HepG2 (cell line): ENCODE results near the gene RAB1B. TPM values are rescaled to one million over a fixed set of nuclear protein-coding genes. Genes with fewer than 3 reads are reported as not detected.

Experiments
- ATAC-seq: fragments of 200-7000 bp; cut with Tn5 transposase; 3 replicates; pipeline ENCODE4 v1.9.1; 2020; ENCODE audit warnings: mild to moderate bottlenecking, moderate library complexity
- BruUV-seq: library from RNA; stranded (reverse); fragments of 400-500 nt; replicated peaks from 2 replicates; lab custom pipeline; 2021; lab: Mats Ljungman, UMichigan
- CTCF ChIA-PET: fragments of 300-600 bp; formaldehyde crosslinking; extraction: SDS; loops from one replicate; lab custom pipeline; 2021; ENCODE audit warnings: low total read pairs, inconsistent platforms, low intra/inter-chr PET ratio; lab: Yijun Ruan, JAX
- POLR2A ChIA-PET: fragments of 350-600 bp; sonication (Branson Sonifier 250); formaldehyde crosslinking; loops from one replicate; lab custom pipeline; 2020; ENCODE audit warnings: antibody characterized with exemption, inconsistent platforms; lab: Yijun Ruan, JAX
- DNase-seq: peaks from one replicate; pipeline ENCODE4 v3.0.0-alpha.2; 2015; ENCODE audit warnings: low spot score
- FAIRE-seq: peaks from 3 replicates; lab custom pipeline; 2011; peaks lifted over from hg19 to GRCh38; lab: Jason Lieb, UNC
- H2AFZ ChIP-seq: one replicate; pipeline ENCODE4 v1.6.1; 2011; ENCODE audit warnings: low read length, inconsistent platforms
- H3K27ac ChIP-seq: fragments of 300-600 bp; 3 replicates; pipeline ENCODE4 v1.8.0; 2011; ENCODE audit warnings: mixed run types, mild to moderate bottlenecking, mixed read lengths, low read length, inconsistent platforms; ENCODE audit not compliant: insufficient read depth; ENCODE audit errors: extremely low read length
- H3K27me3 ChIP-seq, 2 experiments: fragments of 200-600 bp in 1 of 2; 2 replicates in 1 of 2; 3 replicates in 1 of 2; pipeline versions ENCODE4 v1.6.0 to v1.8.0; 2011; ENCODE audit warnings: low read length in 2 of 2, mild to moderate bottlenecking in 2 of 2, moderate library complexity in 2 of 2, inconsistent platforms in 1 of 2; ENCODE audit not compliant: insufficient read depth in 2 of 2, control insufficient read depth in 1 of 2
- H3K36me3 ChIP-seq, 2 experiments: fragments of 200-600 bp in 1 of 2; replicated peaks in 1 of 2; 2 replicates in 1 of 2; 3 replicates in 1 of 2; pipeline versions ENCODE4 v1.5.1 to v1.8.0; 2011; ENCODE audit warnings: low read length in 2 of 2, inconsistent platforms in 1 of 2; ENCODE audit not compliant: insufficient read depth in 2 of 2, control insufficient read depth in 1 of 2
- H3K4me1 ChIP-seq: 2 replicates; pipeline ENCODE4 v1.5.1; 2012; ENCODE audit warnings: low read length, inconsistent platforms; ENCODE audit not compliant: insufficient read depth
- H3K4me2 ChIP-seq: 2 replicates; pipeline ENCODE4 v1.6.0; 2011; ENCODE audit warnings: low read depth, low read length, inconsistent platforms
- H3K4me3 ChIP-seq, 3 experiments: fragments of 200-600 bp in 1 of 3; sonication (generic), shearing (Covaris generic) in 1 of 3; replicated peaks in 1 of 3; 2 replicates each; pipeline ENCODE4 v1.5.1; 2011 to 2016; ENCODE audit warnings: low read length in 3 of 3, inconsistent platforms in 2 of 3, low read depth in 2 of 3, mild to moderate bottlenecking in 2 of 3, control low read depth in 1 of 3, mixed read lengths in 1 of 3; ENCODE audit not compliant: insufficient read depth in 1 of 3
- H3K79me2 ChIP-seq: one replicate; pipeline ENCODE4 v1.6.1; 2011; ENCODE audit warnings: low read length, inconsistent platforms; ENCODE audit not compliant: insufficient read depth
- H3K9ac ChIP-seq: 2 replicates; pipeline ENCODE4 v1.6.0; 2011; ENCODE audit warnings: mild to moderate bottlenecking, low read depth, low read length, inconsistent platforms; ENCODE audit not compliant: insufficient read depth
- H3K9me3 ChIP-seq: 2 replicates; pipeline ENCODE4 v1.5.1; 2012; ENCODE audit warnings: mild to moderate bottlenecking, low read length
- H4K20me1 ChIP-seq: 2 replicates; pipeline ENCODE4 v1.6.0; 2011; ENCODE audit warnings: inconsistent platforms, mild to moderate bottlenecking, low read length, moderate library complexity; ENCODE audit not compliant: insufficient read depth
- GATAD1 ChIP-seq: IDR thresholded peaks from 2 replicates; pipeline ENCODE4 v1.6.1; 2016; ENCODE audit warnings: missing genetic modification reagents, missing compliant biosample characterization
- GPN1 ChIP-seq: sonication (generic); formaldehyde crosslinking; IDR thresholded peaks from 2 replicates; pipeline ENCODE4 v1.5.1; 2020; ENCODE audit warnings: missing genetic modification reagents, borderline replicate concordance
- HMGA1 ChIP-seq: sonication (generic); formaldehyde crosslinking; conservative IDR thresholded peaks from 2 replicates; pipeline ENCODE4 v1.4.0; 2020; ENCODE audit warnings: missing genetic modification reagents
- JUN ChIP-seq: sonication (generic); formaldehyde crosslinking; IDR thresholded peaks from 2 replicates; pipeline ENCODE4 v1.4.0; 2020; ENCODE audit warnings: mild to moderate bottlenecking, missing genetic modification reagents
- KDM6A ChIP-seq: IDR thresholded peaks from 2 replicates; pipeline ENCODE4 v1.6.1; 2016; ENCODE audit warnings: low read depth
- NKX3-1 ChIP-seq: sonication (generic); formaldehyde crosslinking; IDR thresholded peaks from 2 replicates; pipeline ENCODE4 v1.5.0; 2020; ENCODE audit warnings: missing genetic modification reagents
- REL ChIP-seq: sonication (generic); formaldehyde crosslinking; conservative IDR thresholded peaks from 2 replicates; pipeline ENCODE4 v1.8.0; 2022; ENCODE audit warnings: mild to moderate bottlenecking, missing genetic modification reagents, moderate library complexity
- RFXAP ChIP-seq: sonication (generic); formaldehyde crosslinking; IDR thresholded peaks from 2 replicates; pipeline ENCODE4 v1.4.0; 2020; ENCODE audit warnings: missing genetic modification reagents, borderline replicate concordance
- THAP7 ChIP-seq: sonication (generic); formaldehyde crosslinking; IDR thresholded peaks from 2 replicates; pipeline ENCODE4 v1.8.1; 2023; ENCODE audit warnings: mild to moderate bottlenecking, missing genetic modification reagents
- WIZ ChIP-seq: sonication (generic); formaldehyde crosslinking; IDR thresholded peaks from 2 replicates; pipeline ENCODE4 v1.5.1; 2020; ENCODE audit warnings: mild to moderate bottlenecking, missing genetic modification reagents
- ZNF496 ChIP-seq: sonication (generic); formaldehyde crosslinking; IDR thresholded peaks from 2 replicates; pipeline ENCODE4 v1.8.1; 2023; ENCODE audit warnings: mild to moderate bottlenecking, moderate library complexity, missing genetic modification reagents; ENCODE audit not compliant: insufficient replicate concordance
- ZNF841 ChIP-seq: sonication (generic); formaldehyde crosslinking; IDR thresholded peaks from 2 replicates; pipeline ENCODE4 v1.8.1; 2023; ENCODE audit warnings: missing genetic modification reagents, borderline replicate concordance
- WGBS: methylation state at CpG from one replicate; pipeline ENCODE4 v1.1.6; 2017; ENCODE audit warnings: low lambda C conversion rate; 5-methylcytosine and 5-hydroxymethylcytosine counted together
- in situ Hi-C: cut with HindIII; loops from 2 replicates; pipeline ENCODE4 v1.10.0; 2017; ENCODE audit warnings: low pct_unique_long_range_greater_than_20kb; ENCODE audit not compliant: extremely low pct_ligation_motif_present
- intact Hi-C: fragments of 100-400 bp; cut with micrococcal nuclease; formaldehyde crosslinking; loops from one replicate; pipeline ENCODE4 v1.10.0; 2022; ENCODE audit not compliant: unreplicated experiment
- polyA plus RNA-seq, 8 experiments: library from polyadenylated mRNA; depleted of rRNA in 3 of 8; stranded (reverse) in 7 of 8; unstranded in 1 of 8; fragments of >200 nt; fragmentation: Illumina TruSeq in 4 of 8; extraction: Trizol in 4 of 8; gene quantifications; 2 replicates each; pipeline versions ENCODE4 v1.2.1 to v1.2.3, GENCODE V29; 2011 to 2016; ENCODE audit warnings: low read depth in 4 of 8, missing spikeins in 1 of 8, mixed read lengths in 1 of 8; ENCODE audit not compliant: insufficient read depth in 1 of 8
- total RNA-seq, 5 experiments: library from RNA; depleted of rRNA; stranded (reverse); fragments of >200 nt; fragmentation: Illumina TruSeq; extraction: Trizol; gene quantifications; 2 replicates each; pipeline ENCODE4 v1.2.3, GENCODE V29; 2016; ENCODE audit warnings: low read depth in 1 of 5
- TF ChIP-seq, protein P1 (sequence below): sonication (generic); formaldehyde crosslinking; IDR thresholded peaks from one replicate; pipeline ENCODE4 v1.5.1; 2020; ENCODE audit warnings: mild to moderate bottlenecking, missing genetic modification reagents; ENCODE audit errors: not compliant biosample characterization
- TF ChIP-seq, protein P2 (sequence below): sonication (generic); formaldehyde crosslinking; IDR thresholded peaks from 2 replicates; pipeline ENCODE4 v1.4.0; 2020; ENCODE audit warnings: missing genetic modification reagents

RAB1B gene
- total and polyA plus RNA-seq, 2 of the 13 experiments (the other 11 are each of a cell fraction or from before 2014, with no cell fraction given) = 77.9 to 87.9 TPM

DNA sequence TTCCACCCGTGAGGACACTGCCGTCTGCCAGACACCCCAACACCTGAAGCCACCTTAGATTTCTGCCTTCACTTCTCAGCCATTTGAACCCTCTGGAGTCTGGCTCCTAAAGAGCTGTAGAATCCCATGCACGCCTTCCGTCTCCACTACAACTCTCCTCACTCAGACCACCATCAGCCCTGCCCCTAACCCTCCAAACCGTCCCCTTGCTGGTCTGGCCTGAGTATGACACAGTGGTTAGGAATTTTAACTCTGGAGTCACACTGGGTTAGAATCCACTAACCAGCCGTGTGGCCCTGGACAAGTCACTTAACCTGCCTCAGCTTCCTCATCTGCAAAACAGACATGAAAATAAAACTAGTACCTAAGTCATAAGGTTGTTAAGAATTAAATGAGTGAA is 12.6 kb downstream of the RAB1B start:
- no peak overlapping the region for H3K4me2 ChIP-seq
- peaks cover 49% of the 10 kb centered on the region for H3K4me1 ChIP-seq
- DNase-seq = no peak
- ChIA-PET POLR2A (interaction anchor here (1.1 to 2.4 kb wide), 4 partner anchors 7 to 33 kb away, joined by 3 to 15 read pairs (median 6); partner anchors contain the start of genes RAB1B and YIF1A), CTCF (no interaction called here)
- H3K4me3 ChIP-seq = no peak overlapping the region
- intact Hi-C loops = no loop called here
- peaks cover 6% of the 10 kb centered on the region for H4K20me1 ChIP-seq
- ATAC-seq = no peak
- BruUV-seq = no TSS peak
- H3K79me2 ChIP-seq = peaks cover 6% of the 10 kb centered on the region
- H3K36me3 ChIP-seq = peaks cover 5 to 13% of the 10 kb centered on the region in 2 experiments; a peak in 4 of 5 replicates
- 39% methylated on average over 6 of the region's 6 CpGs for WGBS
- in situ Hi-C loops = no loop called here
- no peak for FAIRE-seq
- H3K9me3 ChIP-seq = no peaks in the 10 kb centered on the region
- H3K9ac ChIP-seq = no peak overlapping the region
- H2AFZ ChIP-seq = no peak overlapping the region
- peaks cover 3 to 9% of the 10 kb centered on the region in 2 experiments; a peak in 3 of 5 replicates for H3K27me3 ChIP-seq
- no peak overlapping the region for H3K27ac ChIP-seq
- TF ChIP-seq GATAD1 (CRISPR knock-in tag) (no peak), NKX3-1 (no peak), WIZ (CRISPR knock-in tag) (no peak), JUN (no peak), ZNF841 (CRISPR knock-in tag) (no peak), GPN1 (no peak), RFXAP (no peak), KDM6A (no peak), ZNF496 (CRISPR knock-in tag) (no peak), REL (no peak), HMGA1 (CRISPR knock-in tag) (no peak), THAP7 (CRISPR knock-in tag) (no peak)
- TF ChIP-seq, protein P1, sequence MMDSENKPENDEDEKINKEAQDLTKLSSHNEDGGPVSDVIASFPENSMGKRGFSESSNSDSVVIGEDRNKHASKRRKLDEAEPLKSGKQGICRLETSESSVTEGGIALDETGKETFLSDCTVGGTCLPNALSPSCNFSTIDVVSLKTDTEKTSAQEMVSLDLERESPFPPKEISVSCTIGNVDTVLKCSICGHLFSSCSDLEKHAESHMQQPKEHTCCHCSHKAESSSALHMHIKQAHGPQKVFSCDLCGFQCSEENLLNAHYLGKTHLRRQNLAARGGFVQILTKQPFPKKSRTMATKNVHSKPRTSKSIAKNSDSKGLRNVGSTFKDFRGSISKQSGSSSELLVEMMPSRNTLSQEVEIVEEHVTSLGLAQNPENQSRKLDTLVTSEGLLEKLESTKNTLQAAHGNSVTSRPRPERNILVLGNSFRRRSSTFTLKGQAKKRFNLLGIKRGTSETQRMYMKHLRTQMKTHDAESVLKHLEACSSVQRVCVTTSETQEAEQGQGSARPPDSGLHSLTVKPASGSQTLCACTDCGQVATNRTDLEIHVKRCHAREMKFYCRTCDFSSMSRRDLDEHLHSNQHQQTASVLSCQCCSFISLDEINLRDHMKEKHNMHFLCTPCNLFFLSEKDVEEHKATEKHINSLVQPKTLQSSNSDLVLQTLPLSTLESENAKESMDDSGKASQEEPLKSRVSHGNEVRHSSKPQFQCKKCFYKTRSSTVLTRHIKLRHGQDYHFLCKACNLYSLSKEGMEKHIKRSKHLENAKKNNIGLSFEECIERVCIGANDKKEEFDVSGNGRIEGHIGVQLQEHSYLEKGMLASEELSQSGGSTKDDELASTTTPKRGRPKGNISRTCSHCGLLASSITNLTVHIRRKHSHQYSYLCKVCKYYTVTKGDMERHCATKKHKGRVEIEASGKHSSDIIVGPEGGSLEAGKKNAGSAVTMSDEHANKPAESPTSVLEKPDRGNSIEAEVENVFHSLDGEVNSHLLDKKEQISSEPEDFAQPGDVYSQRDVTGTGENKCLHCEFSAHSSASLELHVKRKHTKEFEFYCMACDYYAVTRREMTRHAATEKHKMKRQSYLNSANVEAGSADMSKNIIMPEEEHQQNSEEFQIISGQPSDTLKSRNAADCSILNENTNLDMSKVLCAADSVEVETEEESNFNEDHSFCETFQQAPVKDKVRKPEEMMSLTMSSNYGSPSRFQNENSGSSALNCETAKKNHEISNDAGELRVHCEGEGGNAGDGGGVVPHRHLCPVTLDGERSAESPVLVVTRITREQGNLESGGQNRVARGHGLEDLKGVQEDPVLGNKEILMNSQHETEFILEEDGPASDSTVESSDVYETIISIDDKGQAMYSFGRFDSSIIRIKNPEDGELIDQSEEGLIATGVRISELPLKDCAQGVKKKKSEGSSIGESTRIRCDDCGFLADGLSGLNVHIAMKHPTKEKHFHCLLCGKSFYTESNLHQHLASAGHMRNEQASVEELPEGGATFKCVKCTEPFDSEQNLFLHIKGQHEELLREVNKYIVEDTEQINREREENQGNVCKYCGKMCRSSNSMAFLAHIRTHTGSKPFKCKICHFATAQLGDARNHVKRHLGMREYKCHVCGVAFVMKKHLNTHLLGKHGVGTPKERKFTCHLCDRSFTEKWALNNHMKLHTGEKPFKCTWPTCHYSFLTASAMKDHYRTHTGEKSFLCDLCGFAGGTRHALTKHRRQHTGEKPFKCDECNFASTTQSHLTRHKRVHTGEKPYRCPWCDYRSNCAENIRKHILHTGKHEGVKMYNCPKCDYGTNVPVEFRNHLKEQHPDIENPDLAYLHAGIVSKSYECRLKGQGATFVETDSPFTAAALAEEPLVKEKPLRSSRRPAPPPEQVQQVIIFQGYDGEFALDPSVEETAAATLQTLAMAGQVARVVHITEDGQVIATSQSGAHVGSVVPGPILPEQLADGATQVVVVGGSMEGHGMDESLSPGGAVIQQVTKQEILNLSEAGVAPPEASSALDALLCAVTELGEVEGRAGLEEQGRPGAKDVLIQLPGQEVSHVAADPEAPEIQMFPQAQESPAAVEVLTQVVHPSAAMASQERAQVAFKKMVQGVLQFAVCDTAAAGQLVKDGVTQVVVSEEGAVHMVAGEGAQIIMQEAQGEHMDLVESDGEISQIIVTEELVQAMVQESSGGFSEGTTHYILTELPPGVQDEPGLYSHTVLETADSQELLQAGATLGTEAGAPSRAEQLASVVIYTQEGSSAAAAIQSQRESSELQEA = no peak
- TF ChIP-seq, protein P2, sequence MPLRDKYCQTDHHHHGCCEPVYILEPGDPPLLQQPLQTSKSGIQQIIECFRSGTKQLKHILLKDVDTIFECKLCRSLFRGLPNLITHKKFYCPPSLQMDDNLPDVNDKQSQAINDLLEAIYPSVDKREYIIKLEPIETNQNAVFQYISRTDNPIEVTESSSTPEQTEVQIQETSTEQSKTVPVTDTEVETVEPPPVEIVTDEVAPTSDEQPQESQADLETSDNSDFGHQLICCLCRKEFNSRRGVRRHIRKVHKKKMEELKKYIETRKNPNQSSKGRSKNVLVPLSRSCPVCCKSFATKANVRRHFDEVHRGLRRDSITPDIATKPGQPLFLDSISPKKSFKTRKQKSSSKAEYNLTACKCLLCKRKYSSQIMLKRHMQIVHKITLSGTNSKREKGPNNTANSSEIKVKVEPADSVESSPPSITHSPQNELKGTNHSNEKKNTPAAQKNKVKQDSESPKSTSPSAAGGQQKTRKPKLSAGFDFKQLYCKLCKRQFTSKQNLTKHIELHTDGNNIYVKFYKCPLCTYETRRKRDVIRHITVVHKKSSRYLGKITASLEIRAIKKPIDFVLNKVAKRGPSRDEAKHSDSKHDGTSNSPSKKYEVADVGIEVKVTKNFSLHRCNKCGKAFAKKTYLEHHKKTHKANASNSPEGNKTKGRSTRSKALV (CRISPR knock-in tag) = no peak
